Heart left ventricle (tissue), 13 donors: Measurements from ENCODE around the gene VPS26C.

Source experiments
- POLR2A ChIP-seq, 2 donors: fragments of 450-650 bp; IDR thresholded peaks; one replicate each; pipeline ENCODE4 v1.6.1; 2017; ENCODE audit warnings: antibody characterized with exemption in 2 of 2, mild to moderate bottlenecking in 2 of 2, moderate library complexity in 2 of 2
- TF ChIP-seq, protein P1 (sequence below), 12 donors: fragments of 200-600 bp; sonication (generic) in 4 of 12; IDR thresholded peaks; one replicate each; pipeline versions ENCODE4 v1.5.0 to v1.8.0; 2018 to 2022; ENCODE audit warnings: antibody characterized with exemption in 12 of 12, mild to moderate bottlenecking in 5 of 12
- donor health status: ischemic (EF 13 %, LVEDD 7.1; RV severe dilation, severe dysfunction).
- donor health status: DM: no; HTN: yes; CAD: no.
- donor health status: DM: no; HTN: no; CAD: no.
- donor health status: ischemic (EF 25% LVEDD 6.9; RV normal size, moderate dysfunction).
- donor health status: ischemic (EF 25% LVEDD 5.7; RV mildly dilated, moderate dysfunction).
- donor health status: ischemic (EF 35%, LVEDD 5.7; RV mildly dilated, moderate dysfunction).
- donor health status: nonischemic (EF 11% LVEDD 7.7; RV severe dilation, severe dysfunction).
- donor health status: DM: yes; HTN: yes; CAD: no.
- donor health status: PGD.
- donor health status: ischemic (EF 29% LVEDD 5.4; RV normal size, mild dysfunction).
- donor health status: nonischemic (EF 23%, LVEDD 6.1; RV moderate dilation, normal function).

DNA sequence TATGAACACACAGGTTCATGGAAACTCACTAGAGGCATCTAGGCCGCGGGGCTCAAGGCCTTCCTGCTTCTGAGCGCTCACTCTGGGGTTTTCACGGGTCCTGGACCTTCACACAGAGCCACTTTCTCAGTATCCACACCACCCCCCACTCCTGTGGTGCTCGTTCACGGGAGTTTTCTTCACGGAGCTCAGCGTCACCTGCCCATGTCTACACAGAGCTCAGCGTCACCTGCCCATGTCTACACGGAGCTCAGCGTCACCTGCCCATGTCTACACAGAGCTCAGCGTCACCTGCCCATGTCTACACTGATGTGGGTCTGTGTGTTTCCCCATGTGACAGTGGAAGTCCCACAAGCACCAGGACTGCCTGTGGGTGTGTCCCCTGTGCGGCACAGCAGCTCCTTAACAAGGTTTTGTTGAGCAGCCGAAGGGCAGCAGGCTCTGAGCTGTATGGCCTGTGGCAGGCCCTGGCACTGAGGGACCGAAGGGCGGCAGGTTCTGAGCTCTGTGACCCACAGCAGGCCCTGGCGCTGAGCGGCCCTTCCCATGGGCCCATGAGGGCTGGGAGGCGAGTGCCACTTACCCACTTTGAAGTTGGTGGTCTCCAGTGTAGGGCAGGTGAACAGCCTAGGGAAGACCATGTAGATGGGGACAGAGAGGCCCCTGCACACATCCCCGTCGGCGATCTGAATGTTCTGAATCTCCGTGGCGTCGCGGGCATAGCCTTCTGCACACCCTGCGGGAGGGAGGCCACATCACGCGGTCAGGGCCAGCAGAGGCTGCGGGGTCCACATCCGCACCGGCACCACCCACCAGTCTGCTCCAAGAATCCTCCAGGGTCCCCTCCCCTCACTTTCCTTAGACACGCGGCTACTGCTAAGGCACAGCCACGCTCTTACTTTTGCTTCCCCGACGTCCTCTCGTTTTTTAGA is 39.8 kb downstream of the VPS26C start:
- TF ChIP-seq, protein P1, sequence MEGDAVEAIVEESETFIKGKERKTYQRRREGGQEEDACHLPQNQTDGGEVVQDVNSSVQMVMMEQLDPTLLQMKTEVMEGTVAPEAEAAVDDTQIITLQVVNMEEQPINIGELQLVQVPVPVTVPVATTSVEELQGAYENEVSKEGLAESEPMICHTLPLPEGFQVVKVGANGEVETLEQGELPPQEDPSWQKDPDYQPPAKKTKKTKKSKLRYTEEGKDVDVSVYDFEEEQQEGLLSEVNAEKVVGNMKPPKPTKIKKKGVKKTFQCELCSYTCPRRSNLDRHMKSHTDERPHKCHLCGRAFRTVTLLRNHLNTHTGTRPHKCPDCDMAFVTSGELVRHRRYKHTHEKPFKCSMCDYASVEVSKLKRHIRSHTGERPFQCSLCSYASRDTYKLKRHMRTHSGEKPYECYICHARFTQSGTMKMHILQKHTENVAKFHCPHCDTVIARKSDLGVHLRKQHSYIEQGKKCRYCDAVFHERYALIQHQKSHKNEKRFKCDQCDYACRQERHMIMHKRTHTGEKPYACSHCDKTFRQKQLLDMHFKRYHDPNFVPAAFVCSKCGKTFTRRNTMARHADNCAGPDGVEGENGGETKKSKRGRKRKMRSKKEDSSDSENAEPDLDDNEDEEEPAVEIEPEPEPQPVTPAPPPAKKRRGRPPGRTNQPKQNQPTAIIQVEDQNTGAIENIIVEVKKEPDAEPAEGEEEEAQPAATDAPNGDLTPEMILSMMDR (IDR thresholded peaks at IDR 0.05) = no peak
- no peak for TF ChIP-seq POLR2A (IDR thresholded peaks at IDR 0.05)
